HG03521 (cell line): Measurements from ENCODE around the gene TRIM2.

Experiments
- ATAC-seq: cut with Tn5 transposase; IDR thresholded peaks from one replicate; pipeline ENCODE4 v1.9.1; 2021; ENCODE audit warnings: mild to moderate bottlenecking, moderate library complexity; ENCODE audit not compliant: unreplicated experiment

Gene TRIM2

DNA sequence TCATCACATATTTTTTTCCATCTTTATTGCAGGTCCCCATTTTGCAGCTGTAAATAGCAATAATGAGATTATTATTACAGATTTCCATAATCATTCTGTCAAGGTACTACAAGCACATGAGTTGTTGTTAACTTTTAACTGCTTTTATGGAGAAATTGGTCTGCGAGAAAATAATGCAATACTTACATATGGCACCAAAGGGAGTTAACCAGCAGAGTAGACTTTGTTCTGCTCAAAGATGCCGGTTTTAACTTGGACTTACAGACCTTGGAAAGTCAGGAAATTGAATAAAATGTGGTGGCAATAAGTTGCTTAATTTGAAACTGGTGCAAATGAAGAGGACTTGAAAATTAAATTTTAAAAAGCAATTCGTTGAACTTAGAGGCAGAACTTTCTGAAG lies 119.8 kb downstream of the TRIM2 start:
- no peak for ATAC-seq

DNA sequence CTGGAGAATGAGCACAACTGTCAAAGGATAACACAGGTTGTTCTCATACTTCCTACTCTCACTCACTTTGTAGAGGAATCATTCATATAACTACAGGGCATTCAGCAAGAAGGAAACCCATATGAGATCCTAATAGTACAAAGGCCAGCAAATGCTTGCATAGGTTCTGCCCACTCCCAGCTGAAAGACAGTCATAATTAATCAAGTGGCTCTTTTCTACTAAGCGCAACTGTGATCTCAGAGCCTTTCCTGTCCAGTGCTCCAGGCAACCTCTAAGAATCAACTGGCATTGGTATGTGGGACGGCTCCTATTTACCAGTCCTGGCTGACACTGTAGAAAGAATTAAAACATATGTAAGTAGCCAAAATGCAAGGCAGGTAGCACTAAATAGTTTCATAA lies 121.3 kb downstream of the TRIM2 start:
- ATAC-seq = no peak

DNA sequence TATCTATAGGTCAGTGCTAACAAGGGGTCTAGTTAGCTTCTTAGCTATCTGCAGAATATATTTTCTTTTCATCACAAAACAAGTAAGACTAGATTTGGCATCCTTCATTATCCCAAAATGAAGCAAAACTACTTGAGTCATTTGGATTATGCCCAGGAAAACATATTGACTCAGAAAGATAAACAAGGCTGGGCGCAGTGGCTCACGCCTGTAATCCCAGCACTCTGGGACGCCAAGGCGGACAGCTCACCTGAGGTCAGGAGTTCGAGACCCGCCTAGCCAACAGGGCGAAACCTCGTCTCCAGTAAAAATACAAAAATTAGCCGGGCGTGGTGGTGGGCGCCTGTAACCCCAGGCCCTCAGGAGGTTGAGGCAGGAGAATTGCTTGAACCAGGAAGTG lies 122.3 kb downstream of the TRIM2 start:
- no peak for ATAC-seq

DNA sequence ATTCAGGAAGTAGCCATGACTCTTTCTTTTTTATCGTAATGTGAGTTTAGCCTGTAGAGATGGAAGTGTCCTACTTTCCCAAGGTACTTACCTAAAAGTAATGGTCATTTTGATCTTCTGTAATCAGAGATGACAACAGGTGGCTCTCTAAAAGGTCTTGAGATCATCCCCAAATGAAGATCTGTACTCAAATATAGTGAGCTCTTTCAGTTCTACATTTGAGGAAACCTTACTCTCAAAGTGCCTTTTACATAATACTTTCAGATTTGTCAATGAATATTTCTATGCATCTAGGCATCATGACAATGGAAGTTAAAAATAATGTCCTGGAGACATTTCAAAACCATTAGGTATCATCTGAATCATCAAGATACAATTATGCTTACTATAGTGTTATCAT lies 123.0 kb downstream of the TRIM2 start:
- ATAC-seq = no peak

DNA sequence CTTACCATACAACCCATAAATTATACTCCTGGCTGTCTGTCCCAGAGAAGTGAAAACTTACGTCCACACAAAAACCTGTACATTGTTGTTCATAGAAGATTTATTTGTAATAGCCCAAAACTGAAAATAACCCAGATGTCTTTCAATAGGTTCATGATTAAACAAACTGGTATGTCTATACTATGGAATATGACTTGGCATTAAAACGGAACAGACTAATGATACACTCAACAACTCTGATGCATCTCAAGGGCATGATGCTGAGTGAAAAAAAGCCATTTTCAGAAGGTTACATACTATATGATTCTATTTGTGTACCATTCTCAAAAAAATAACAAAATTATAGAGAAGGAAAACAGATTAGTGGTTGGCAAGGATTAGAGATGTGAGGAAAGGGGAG lies 128.7 kb downstream of the TRIM2 start:
- no peak for ATAC-seq

DNA sequence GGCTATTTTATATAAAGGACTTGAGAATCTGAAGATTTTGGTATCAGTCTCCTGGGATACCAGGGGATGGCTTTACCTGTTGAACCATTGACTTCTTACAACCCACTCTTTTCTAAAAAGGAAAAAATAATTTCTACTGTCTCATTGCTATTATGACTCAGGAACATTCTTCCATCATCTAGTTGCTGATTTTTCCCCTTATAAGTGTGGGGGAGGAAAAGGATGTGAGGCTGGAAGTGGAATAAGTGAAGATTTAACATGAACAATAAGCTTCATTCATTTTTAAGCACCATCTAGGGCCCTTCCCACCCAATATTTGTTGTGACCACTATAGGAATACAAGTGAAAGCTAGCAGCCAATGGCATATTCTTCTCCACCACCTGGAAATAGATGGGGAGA lies 129.6 kb downstream of the TRIM2 start:
- ATAC-seq = no peak

DNA sequence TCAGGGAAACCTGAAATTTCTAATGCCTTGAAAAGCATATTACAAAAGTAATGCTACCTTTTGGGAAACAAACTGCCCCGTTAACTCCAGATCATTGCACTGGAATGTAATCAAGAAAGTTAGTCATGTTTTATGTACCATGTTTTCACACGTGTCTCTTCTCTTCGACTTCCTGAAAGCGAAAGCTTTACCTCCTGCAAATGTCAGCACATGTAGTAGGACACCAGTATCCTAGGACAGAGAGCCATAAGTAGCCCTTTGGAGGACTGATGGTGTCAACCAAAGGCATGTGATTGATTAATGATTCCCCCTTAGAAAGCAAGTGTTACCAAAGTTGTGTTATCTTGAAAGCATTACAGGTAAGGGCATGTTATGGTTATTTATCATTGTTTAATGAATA lies 131.4 kb downstream of the TRIM2 start:
- no peak for ATAC-seq

DNA sequence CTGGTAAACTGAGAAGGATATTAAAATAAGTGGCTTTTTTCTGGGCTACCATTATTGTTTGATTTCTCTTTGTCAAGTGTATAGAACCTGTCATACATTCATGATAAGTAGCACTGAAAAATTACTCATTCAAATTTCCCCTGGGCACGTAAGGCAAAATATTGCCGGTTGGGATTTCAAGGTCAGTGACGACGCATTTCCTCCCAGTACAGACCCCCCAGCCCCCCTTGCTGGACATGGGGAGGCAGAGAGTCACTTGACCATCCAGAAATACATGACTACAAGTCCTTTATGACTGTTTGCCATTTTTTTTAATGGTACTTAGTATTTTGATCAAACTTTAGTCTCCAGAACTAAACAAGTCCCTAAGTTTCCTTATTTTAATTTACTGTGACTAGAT lies 133.4 kb downstream of the TRIM2 start:
- no peak for ATAC-seq

DNA sequence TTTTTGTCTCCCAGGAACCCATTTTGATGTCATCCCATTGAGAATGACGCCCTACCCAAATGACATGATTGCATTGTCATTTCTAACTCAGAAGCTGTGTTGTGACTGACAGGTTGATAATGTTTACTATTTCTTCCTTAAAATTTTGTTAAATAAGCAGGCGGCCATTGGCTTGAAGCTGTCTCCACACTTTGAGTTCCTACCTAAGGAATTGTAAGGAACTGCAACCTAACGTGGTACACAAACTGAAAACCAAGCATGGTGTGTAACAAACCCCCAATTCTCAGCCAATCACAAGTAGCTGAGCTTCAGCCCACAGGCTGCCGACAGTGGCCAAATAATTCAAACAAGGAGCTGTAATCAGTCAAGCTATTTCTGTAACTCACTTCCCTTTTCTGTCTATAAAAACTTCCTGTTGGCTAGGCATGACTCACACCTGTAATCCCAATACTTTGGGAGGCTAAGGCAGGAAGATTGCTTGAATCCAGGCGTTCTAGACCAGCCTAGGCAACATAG lies 137.4 kb downstream of the TRIM2 start:
- ATAC-seq = no peak

DNA sequence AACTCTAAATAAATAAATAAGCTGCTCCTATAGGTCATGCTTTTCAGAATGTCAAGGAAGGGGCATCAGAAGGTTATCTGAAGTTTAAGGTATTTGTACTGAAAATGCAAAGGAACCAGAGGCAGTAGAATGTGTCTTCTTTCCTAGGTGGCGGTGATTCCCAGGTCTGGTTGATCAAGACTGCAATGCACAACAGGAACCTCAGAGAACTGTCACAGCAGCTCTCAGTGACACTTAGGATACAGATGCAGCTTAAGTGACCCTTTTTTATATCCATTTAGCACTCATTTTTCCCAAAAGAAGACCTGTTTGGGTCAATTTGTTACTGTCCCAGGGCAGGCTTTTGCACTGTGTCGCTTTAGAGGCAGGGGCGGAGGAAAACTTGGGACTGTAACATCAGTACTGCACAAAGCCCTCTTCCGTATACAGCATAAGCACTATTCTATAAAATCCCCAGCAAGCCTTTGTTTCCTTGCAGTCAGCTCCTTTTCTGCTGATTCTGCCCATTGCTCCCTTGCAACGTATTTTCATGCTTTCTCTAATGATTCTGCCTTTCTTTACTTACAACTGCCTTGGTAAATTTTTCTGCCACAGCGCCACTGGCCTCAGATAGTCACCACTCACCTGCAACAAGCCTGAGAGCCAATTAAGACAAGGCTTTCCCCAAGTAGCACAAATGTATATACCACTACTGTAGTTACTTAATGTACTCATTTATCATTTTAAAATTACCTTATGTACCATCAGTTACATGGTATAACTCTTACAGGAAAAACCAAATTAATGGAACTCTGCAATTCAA lies 138.7 kb downstream of the TRIM2 start:
- ATAC-seq = no peak

DNA sequence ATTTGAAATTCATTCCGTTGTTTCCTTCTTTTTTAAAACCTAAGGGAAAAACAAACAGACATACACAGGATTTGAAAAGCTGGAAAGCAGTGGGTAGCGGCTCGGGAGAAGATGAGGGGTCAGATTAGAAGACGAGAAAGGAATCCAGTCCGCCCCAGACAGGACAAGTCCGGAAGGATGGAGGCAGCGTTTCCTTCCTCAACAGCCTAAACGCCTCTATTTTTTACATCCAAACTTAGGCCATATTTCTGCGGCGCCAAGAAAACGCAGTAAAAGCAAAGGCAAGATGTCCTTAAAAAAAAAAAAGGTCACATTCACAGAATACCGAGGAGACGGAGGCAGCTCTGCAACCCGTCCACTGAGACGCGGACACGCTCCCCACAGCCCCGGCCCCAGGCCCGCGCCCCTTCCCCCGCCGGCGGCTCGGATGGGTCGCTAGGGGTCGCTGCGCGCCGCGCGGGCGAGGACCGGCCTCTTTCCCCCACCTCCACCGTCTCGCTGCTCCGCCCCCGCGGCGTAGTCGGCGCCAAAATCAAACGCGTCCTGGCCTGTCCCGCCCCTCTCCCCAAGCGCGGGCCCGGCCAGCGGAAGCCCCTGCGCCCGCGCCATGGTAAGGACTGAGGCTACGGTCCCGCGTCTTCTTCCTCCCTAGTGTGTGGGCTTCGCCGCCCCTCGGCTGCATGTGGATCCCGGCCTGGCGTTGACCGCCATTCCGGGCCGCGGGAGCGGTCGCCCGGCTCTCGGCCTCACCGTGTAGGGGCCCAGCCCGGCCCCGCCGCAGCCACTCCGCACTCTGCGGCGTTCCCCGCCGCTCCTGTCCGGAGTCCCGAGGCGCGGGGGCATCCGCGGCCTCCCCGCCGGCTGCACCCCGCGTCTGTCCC lies 140.1 kb downstream of the TRIM2 start, which contains the start of gene MND1:
TSS of gene MND1 (plus strand) at position 558 of the 881 bp plus-strand sequence. CDS start at position 608, 50 bp downstream.
- peak; percentile 88 for ATAC-seq

DNA sequence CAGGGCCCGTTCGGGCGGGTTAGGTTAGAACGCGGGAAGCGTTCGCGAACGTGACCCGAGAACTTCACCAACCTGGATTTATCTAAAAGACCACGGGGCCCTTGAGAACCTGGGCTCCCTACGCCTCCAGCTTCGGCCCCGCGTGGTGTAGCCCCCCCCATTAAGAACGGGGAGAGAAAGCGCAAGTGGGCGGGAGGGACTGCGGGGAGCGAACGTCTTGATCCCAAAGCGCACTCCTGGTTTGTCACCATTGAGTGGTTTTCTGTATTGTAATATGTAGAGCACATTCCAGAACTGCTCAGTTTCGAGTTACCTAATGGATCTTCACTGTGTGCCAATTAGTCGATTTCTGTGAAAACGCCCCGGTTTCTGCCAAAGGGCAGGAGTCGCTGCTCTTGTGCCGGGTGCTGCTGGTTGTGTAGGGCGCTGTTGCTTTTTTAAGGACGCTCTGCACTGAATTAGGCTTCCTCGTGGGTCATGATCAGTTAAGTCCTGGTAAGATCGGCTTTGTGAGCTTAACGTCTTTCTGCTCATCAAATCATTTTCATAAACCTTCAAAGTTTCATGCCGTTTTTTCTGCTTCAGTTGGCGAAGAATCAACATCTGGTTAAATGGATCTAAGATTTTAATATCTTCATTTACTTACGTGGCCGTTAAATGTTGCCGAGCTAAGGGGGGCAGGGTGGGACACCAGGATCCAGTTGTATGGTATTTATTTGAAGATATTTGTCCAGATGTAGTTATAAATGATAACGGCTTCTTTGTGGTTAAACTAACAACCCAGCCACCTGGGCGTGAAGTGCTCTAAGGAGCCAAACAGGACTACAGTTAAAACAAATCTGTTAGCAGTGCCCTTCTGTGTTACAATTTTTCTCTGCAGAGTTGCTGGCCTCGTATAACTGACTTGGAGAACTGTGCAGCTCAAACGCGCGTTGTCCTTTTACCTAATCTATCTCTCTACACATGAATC lies 141.1 kb downstream of the TRIM2 start:
- peak; percentile 12 for ATAC-seq

DNA sequence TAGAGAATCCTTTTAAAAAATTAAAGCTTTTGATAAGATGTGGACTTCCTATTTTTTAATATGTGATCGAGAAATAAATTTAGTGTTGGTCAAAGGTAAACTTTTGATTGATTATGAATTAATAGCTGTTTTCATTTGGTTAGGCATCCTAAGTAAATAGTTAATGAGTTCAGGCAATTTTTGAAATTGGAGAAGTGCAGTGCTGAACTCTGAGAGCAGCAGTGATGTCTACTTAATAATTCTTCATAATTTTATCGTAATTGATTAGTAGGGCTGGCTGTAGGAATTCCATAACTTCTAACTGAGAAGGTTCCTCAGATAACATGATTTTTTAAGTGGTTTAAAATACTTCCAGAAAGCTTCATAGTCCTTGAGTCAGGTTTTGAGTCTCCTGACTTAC lies 141.8 kb downstream of the TRIM2 start:
- ATAC-seq = no peak

DNA sequence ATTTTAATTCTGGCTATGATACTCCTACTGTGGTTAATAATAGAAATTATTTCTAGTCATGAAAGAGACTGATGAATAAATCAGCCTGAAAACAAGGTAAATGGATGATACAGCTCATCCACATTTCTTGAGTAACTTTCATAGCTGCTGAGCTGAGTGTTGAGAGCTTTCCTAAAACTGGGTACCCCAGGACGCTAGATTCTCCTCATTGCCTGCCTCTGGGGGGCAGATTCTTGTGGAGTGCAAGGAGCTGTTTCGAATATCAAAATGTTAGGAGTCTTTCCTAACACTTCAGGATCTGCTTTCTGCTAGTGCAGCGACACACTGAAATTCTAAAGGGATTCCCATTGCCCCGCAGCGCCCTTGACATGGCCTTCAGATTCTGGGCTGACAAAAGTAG lies 142.3 kb downstream of the TRIM2 start:
- no peak for ATAC-seq

DNA sequence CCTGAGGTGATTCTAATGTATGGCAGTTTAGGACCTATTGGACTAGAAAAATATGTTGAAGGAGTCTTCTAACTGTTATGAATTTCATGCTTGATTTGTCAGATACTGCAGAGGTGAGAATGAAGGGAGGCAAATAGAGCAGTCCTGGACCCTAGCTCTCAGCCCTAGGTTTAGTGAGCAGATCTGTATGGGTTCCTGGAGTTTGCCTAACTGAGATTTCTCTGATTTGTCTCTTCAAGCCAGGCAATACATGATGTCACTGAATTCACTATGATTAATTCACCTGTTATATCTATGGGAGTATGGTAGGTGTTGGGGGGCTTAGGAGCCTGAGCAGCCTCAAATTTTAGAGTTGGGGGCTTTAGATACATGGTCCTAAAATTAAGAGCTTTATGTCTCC lies 142.9 kb downstream of the TRIM2 start:
- no peak for ATAC-seq

DNA sequence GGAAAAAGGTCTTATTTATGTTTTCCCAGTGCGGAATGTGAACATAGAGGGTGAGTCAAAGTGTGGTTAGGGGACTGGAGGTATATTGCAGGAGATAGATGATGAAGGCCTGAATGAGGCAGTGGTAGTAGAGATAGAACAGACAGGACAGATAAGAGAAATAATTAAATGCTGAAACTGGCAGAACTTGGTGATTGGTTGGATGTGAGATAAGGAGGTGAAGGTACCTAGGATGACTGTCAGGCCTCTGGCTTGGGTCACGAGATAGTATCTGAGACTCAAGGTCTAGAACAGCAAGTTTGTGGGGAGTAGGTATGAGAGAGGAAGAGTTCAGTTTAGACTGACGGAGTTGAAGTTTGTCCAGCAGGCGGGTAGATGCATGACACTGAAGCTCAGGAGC lies 143.8 kb downstream of the TRIM2 start:
- no peak for ATAC-seq

DNA sequence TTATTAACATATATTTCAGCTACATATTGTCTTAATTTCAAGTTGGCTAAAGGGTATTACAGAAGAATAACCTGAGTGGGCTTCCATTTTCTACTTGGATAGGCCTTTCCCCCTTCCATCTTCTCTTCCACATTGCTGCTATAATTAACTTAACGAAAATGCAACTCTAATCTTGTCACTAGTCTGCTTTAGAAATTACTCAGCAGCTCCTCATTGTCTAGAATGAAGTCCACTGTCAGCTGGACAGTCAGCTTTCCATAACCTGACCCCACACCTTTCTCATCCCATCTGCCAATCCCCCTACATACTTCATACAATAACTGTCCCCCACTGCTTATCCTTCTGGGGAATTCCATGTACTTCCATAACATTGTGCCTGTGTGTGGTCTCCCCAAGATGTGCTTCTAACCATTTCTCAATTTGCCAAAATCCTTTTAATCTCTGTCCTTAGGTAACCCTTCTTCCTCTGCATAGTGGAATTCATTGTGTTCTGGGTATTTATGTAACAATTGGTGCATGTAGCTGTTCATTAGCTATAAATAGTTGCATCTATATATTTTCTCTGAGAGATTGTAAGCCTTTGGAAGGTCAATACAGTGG lies 145.1 kb downstream of the TRIM2 start:
- no peak for ATAC-seq

DNA sequence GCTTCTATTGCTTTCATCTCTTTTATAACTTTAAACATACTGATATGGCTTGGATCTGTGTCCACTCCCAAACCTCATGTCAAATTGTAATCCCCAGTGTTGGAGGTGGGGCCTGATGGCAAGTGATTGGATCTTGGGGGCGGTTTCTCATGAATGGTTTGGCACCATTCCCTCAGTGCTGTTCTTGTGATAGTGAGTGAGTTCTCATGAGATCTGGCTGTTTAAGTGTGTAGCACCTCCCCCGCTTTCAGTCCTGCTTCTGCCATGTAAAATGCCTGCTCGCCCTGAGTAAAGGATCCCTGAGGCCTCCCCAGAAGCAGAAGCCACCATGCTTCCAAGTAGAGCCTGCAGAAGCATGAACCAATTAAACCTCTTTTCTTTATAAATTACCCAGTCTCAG lies 157.9 kb downstream of the TRIM2 start:
- no peak for ATAC-seq

DNA sequence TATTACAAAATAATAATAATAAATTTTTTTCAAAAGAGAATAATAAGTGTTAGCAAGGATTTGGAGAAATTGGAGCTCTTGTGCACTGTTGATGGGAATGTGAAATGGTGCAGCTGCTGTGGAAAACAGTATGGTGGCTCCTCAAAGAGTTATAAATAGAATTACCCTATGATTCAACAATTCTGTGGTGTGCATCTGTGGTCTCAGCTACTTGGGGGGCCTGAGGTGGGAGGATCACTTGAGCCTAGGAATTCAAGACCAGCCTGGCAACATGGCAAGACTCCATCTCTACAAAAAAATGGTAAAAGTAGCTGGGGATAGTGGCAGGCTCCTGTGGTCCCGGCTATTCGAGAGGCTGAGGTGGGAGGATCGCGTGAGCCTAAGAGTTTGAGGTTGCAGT lies 159.8 kb downstream of the TRIM2 start:
- no peak for ATAC-seq

DNA sequence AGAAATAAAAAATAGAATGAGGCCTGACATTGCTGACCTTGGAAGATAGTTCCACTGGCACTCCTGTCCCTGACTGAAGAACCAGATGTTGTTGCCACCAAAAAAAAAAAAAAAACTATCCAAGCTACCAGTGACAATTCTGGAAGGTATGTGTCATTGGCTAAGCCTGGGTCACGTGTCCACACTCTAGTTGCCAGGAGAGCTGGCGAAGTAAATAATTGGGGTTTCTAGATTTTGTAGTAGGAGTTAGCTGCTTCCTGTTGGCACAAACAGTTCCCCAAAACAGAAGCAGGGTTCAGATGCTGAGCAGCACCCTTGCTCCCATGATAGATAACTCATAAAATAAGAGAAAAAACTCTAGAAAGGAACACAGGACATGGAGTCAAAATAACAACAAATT lies 160.8 kb downstream of the TRIM2 start:
- ATAC-seq = no peak
